Measurements from ENCODE around the gene APOBEC2. TPM values are rescaled to one million over a fixed set of nuclear protein-coding genes. Genes with fewer than 3 reads are reported as not detected.

The APOBEC2 gene
- total and polyA plus RNA-seq, 2 donors (not counting 1 experiment from before 2014, with no cell fraction given), result not detected

- DNase-seq (no peak), ATAC-seq (ENCODE audit: low read depth) (no peak)
- peaks cover 0 to 3% of the 10 kb centered on the region in 2 experiments for H3K36me3 ChIP-seq (replicated peaks in 1 of 2; ENCODE audit: control extremely low read depth in 1 of 2, control insufficient read depth in 1 of 2, extremely low read depth in 1 of 2, insufficient read depth in 2 of 2, low read length in 1 of 2)
- intact Hi-C loops (cut with micrococcal nuclease), result no loop called here
- no peaks in the 10 kb centered on the region for H4K20me1 ChIP-seq (ENCODE audit: control insufficient read depth, insufficient read depth, low read length, poor library complexity, severe bottlenecking)
- TF ChIP-seq EZH2 (IDR thresholded peaks at IDR 0.05; ENCODE audit: borderline replicate concordance, insufficient read depth, low read depth, low read length, poor library complexity, severe bottlenecking) (no peak), CTCF (IDR thresholded peaks at IDR 0.05) (no peak)
- H2AFZ ChIP-seq (ENCODE audit: insufficient read depth, low read depth, low read length, poor library complexity, severe bottlenecking), result no peak overlapping the region
- no peak overlapping the region for H3K4me2 ChIP-seq (replicated peaks; ENCODE audit: low read depth, low read length, poor library complexity, severe bottlenecking)
- no peak overlapping the region for H3K9ac ChIP-seq (ENCODE audit: low read length)
- ChIA-PET POLR2A (no interaction called here), CTCF (interaction anchor here (1.6 to 1.7 kb wide), 3 partner anchors 10 to 42 kb away, joined by 3 to 9 read pairs (median 8); no protein-coding TSS in a partner anchor)
- H3K27ac ChIP-seq (ENCODE audit: low read length in 2 of 2), result no peak overlapping the region
- no peak overlapping the region for H3K4me3 Mint-ChIP-seq
- H3K27me3 ChIP-seq (replicated peaks in 1 of 4; ENCODE audit: control extremely low read depth in 1 of 4, control insufficient read depth in 3 of 4, insufficient read depth in 4 of 4, low read length in 3 of 4), result no peaks in the 10 kb centered on the region
- 100% methylated on average over 2 of the region's 2 CpGs for WGBS (ENCODE audit: insufficient coverage)
- H3K4me3 ChIP-seq (ENCODE audit: control extremely low read depth in 1 of 5, extremely low read depth in 1 of 5, insufficient read depth in 1 of 5, low read depth in 2 of 5, low read length in 4 of 5), result no peak overlapping the region
- H3K9me3 ChIP-seq (ENCODE audit: control extremely low read depth in 1 of 3, control insufficient read depth in 2 of 3, insufficient read depth in 1 of 3, low read length in 2 of 3), result no peaks in the 10 kb centered on the region
- H3K4me1 ChIP-seq (ENCODE audit: control insufficient read depth in 2 of 2, insufficient read depth in 2 of 2, low read length in 2 of 2), result peaks cover 11 to 12% of the 10 kb centered on the region in 2 donors
- no peaks in the 10 kb centered on the region for H3K79me2 ChIP-seq (ENCODE audit: control insufficient read depth, insufficient read depth, low read length)
- H3K4me1 Mint-ChIP-seq, result peaks cover 14% of the 10 kb centered on the region
- H3K9me3 Mint-ChIP-seq (ENCODE audit: insufficient read depth), result no peaks in the 10 kb centered on the region
- H3K27me3 Mint-ChIP-seq, result no peaks in the 10 kb centered on the region
- no peak overlapping the region for H3K27ac Mint-ChIP-seq
Observed at GRCh38 chr6:41047306-41047705, 5.7 kb upstream of the APOBEC2 start.

- H3K9me3 Mint-ChIP-seq (ENCODE audit: insufficient read depth), result no peaks in the 10 kb centered on the region
- peaks cover 19% of the 10 kb centered on the region for H3K4me1 Mint-ChIP-seq
- no peaks in the 10 kb centered on the region for H3K79me2 ChIP-seq (ENCODE audit: control insufficient read depth, insufficient read depth, low read length)
- peaks cover 16 to 19% of the 10 kb centered on the region in 2 donors for H3K4me1 ChIP-seq (ENCODE audit: control insufficient read depth in 2 of 2, insufficient read depth in 2 of 2, low read length in 2 of 2)
- ATAC-seq (ENCODE audit: low read depth), result no peak
- H3K9ac ChIP-seq (ENCODE audit: low read length), result no peak overlapping the region
- no peak for TF ChIP-seq EZH2 (IDR thresholded peaks at IDR 0.05; ENCODE audit: borderline replicate concordance, insufficient read depth, low read depth, low read length, poor library complexity, severe bottlenecking)
- no peak for TF ChIP-seq CTCF (IDR thresholded peaks at IDR 0.05)
- intact Hi-C loops (cut with micrococcal nuclease), result no loop called here
- H3K27ac ChIP-seq (ENCODE audit: low read length in 2 of 2), result no peak overlapping the region
- WGBS (ENCODE audit: insufficient coverage), result 94% methylated on average over 9 of the region's 9 CpGs
- no peaks in the 10 kb centered on the region for H3K9me3 ChIP-seq (ENCODE audit: control extremely low read depth in 1 of 3, control insufficient read depth in 2 of 3, insufficient read depth in 1 of 3, low read length in 2 of 3)
- no peak for DNase-seq
- no peak overlapping the region for H3K4me2 ChIP-seq (replicated peaks; ENCODE audit: low read depth, low read length, poor library complexity, severe bottlenecking)
- H4K20me1 ChIP-seq (ENCODE audit: control insufficient read depth, insufficient read depth, low read length, poor library complexity, severe bottlenecking), result no peaks in the 10 kb centered on the region
- no peak overlapping the region for H2AFZ ChIP-seq (ENCODE audit: insufficient read depth, low read depth, low read length, poor library complexity, severe bottlenecking)
- CTCF ChIA-PET, result interaction anchor here (0.7 kb wide), 1 partner anchor 20 kb away, joined by 3 read pairs; no protein-coding TSS in a partner anchor
- POLR2A ChIA-PET, result no interaction called here
- no peak overlapping the region for H3K27ac Mint-ChIP-seq
- H3K27me3 Mint-ChIP-seq, result no peaks in the 10 kb centered on the region
- peaks cover 0 to 2% of the 10 kb centered on the region in 2 experiments for H3K36me3 ChIP-seq (replicated peaks in 1 of 2; ENCODE audit: control extremely low read depth in 1 of 2, control insufficient read depth in 1 of 2, extremely low read depth in 1 of 2, insufficient read depth in 2 of 2, low read length in 1 of 2)
- no peaks in the 10 kb centered on the region for H3K27me3 ChIP-seq (replicated peaks in 1 of 4; ENCODE audit: control extremely low read depth in 1 of 4, control insufficient read depth in 3 of 4, insufficient read depth in 4 of 4, low read length in 3 of 4)
- H3K4me3 Mint-ChIP-seq, result no peak overlapping the region
- no peak overlapping the region for H3K4me3 ChIP-seq (ENCODE audit: control extremely low read depth in 1 of 5, extremely low read depth in 1 of 5, insufficient read depth in 1 of 5, low read depth in 2 of 5, low read length in 4 of 5)
Observed at GRCh38 chr6:41047745-41048732, 5.0 kb upstream of the APOBEC2 start.
